IMR-90 (cell line): ENCODE results near the gene RAB3IL1. TPM values are rescaled to one million over a fixed set of nuclear protein-coding genes. Genes with fewer than 3 reads are reported as not detected.

ENCODE experiments used
- ATAC-seq: fragments of 200-7000 bp; cut with Tn5 transposase; 2 replicates; pipeline ENCODE4 v1.9.1; 2020; ENCODE audit warnings: low read depth, mild to moderate bottlenecking, moderate library complexity
- BruUV-seq: library from RNA; stranded (reverse); fragments of 400-500 nt; replicated peaks from 2 replicates; lab custom pipeline; 2021; lab: Mats Ljungman, UMichigan
- CTCF ChIA-PET: fragments of 300-600 bp; formaldehyde crosslinking; extraction: SDS; loops from one replicate; lab custom pipeline; 2021; ENCODE audit warnings: antibody characterized with exemption; lab: Yijun Ruan, JAX
- POLR2A ChIA-PET: fragments of 300-600 bp; sonication (Branson Sonifier 250); formaldehyde crosslinking; loops from one replicate; lab custom pipeline; 2022; ENCODE audit warnings: antibody characterized with exemption; ENCODE audit not compliant: unreplicated experiment; lab: Charles Lee
- DNase-seq: peaks from one replicate; pipeline ENCODE4 v3.0.0; 2013
- H2AFZ ChIP-seq: replicated peaks from 2 replicates; pipeline ENCODE3; 2013; ENCODE audit warnings: low read length, mild to moderate bottlenecking; ENCODE audit not compliant: poor library complexity
- H2AK5ac ChIP-seq: 2 replicates; pipeline ENCODE4 v1.6.1; 2013; ENCODE audit warnings: low read depth, low read length, inconsistent platforms
- H2AK9ac ChIP-seq: replicated peaks from 2 replicates; pipeline ENCODE3; 2013; ENCODE audit warnings: mild to moderate bottlenecking, low read depth, low read length, moderate library complexity; ENCODE audit not compliant: poor library complexity
- H2BK120ac ChIP-seq: 2 replicates; pipeline ENCODE4 v1.6.1; 2013; ENCODE audit warnings: low read depth, low read length, inconsistent platforms
- H2BK15ac ChIP-seq: 3 replicates; pipeline ENCODE4 v1.6.1; 2013; ENCODE audit warnings: low read depth, low read length, inconsistent platforms
- H2BK20ac ChIP-seq: 2 replicates; pipeline ENCODE4 v1.6.1; 2013; ENCODE audit warnings: low read depth, mild to moderate bottlenecking, inconsistent platforms, low read length, moderate library complexity
- H2BK5ac ChIP-seq: 2 replicates; pipeline ENCODE4 v1.6.1; 2013; ENCODE audit warnings: mild to moderate bottlenecking, low read depth, low read length, inconsistent platforms; ENCODE audit not compliant: poor library complexity, severe bottlenecking
- H3K14ac ChIP-seq: replicated peaks from 2 replicates; pipeline ENCODE4 v1.6.1; 2013; ENCODE audit warnings: low read depth, low read length, inconsistent platforms
- H3K18ac ChIP-seq: 2 replicates; pipeline ENCODE4 v1.6.1; 2013; ENCODE audit warnings: low read depth, low read length, control low read depth
- H3K23ac ChIP-seq: 2 replicates; pipeline ENCODE4 v1.6.1; 2013; ENCODE audit warnings: low read depth, low read length, inconsistent platforms
- H3K27ac ChIP-seq: 2 replicates; pipeline ENCODE4 v1.5.1; 2013; ENCODE audit warnings: mild to moderate bottlenecking, control low read depth, low read length; ENCODE audit not compliant: insufficient read depth
- H3K27me3 ChIP-seq: 2 replicates; pipeline ENCODE4 v1.6.1; 2013; ENCODE audit warnings: low read length; ENCODE audit not compliant: control insufficient read depth, insufficient read depth
- H3K36me3 ChIP-seq: 2 replicates; pipeline ENCODE4 v1.6.1; 2013; ENCODE audit warnings: low read length, mixed read lengths; ENCODE audit not compliant: control insufficient read depth, insufficient read depth
- H3K4ac ChIP-seq: 2 replicates; pipeline ENCODE4 v1.6.1; 2013; ENCODE audit warnings: low read depth, low read length, inconsistent platforms
- H3K4me1 ChIP-seq: 2 replicates; pipeline ENCODE4 v1.6.1; 2013; ENCODE audit warnings: low read length, mixed read lengths; ENCODE audit not compliant: control insufficient read depth, insufficient read depth
- H3K4me2 ChIP-seq: 2 replicates; pipeline ENCODE4 v1.6.1; 2013; ENCODE audit warnings: low read depth, mild to moderate bottlenecking, control low read depth, low read length, moderate library complexity
- H3K4me3 ChIP-seq: 2 replicates; pipeline ENCODE4 v1.5.1; 2013; ENCODE audit warnings: low read depth, mild to moderate bottlenecking, control low read depth, low read length, moderate library complexity; ENCODE audit not compliant: insufficient read depth
- H3K56ac ChIP-seq: 2 replicates; pipeline ENCODE4 v1.6.1; 2013; ENCODE audit warnings: low read length, inconsistent platforms; ENCODE audit not compliant: insufficient read depth; ENCODE audit errors: extremely low read depth
- H3K79me1 ChIP-seq, 2 experiments: 2 replicates each; pipeline ENCODE4 v1.6.1; 2013; ENCODE audit warnings: low read length in 2 of 2, inconsistent platforms in 1 of 2, low read depth in 1 of 2
- H3K9ac ChIP-seq: 2 replicates; pipeline ENCODE4 v1.6.1; 2013; ENCODE audit warnings: low read depth, low read length, control low read depth
- H3K9me1 ChIP-seq: 2 replicates; pipeline ENCODE4 v1.6.1; 2013; ENCODE audit warnings: low read length, inconsistent platforms; ENCODE audit not compliant: insufficient read depth
- H3K9me3 ChIP-seq: 2 replicates; pipeline ENCODE4 v1.6.1; 2013; ENCODE audit warnings: low read length; ENCODE audit not compliant: control insufficient read depth, insufficient read depth
- H4K20me1 ChIP-seq: 2 replicates; pipeline ENCODE4 v1.6.1; 2013; ENCODE audit warnings: low read length, inconsistent platforms; ENCODE audit not compliant: insufficient read depth
- H4K5ac ChIP-seq: 2 replicates; pipeline ENCODE4 v1.6.1; 2013; ENCODE audit warnings: mild to moderate bottlenecking, low read depth, low read length, control low read depth
- H4K8ac ChIP-seq, 2 experiments: 2 replicates each; pipeline ENCODE4 v1.6.1; 2013; ENCODE audit warnings: low read depth in 2 of 2, low read length in 2 of 2, control low read depth in 1 of 2, inconsistent platforms in 1 of 2
- H4K91ac ChIP-seq: 2 replicates; pipeline ENCODE4 v1.6.1; 2013; ENCODE audit warnings: low read depth, low read length, inconsistent platforms; ENCODE audit not compliant: insufficient read depth
- CEBPB ChIP-seq: IDR thresholded peaks from 2 replicates; pipeline ENCODE4 v1.6.1; 2012; ENCODE audit warnings: low read depth, low read length, improper control_type of control experiment
- CHD1 ChIP-seq: IDR thresholded peaks from 2 replicates; pipeline ENCODE4 v1.6.1; 2012; ENCODE audit warnings: low read depth, low read length, improper control_type of control experiment
- FOS ChIP-seq: fragments of 150-350 bp; IDR thresholded peaks from 2 replicates; pipeline ENCODE4 v1.6.1; 2016; ENCODE audit warnings: low read depth, low read length
- MAZ ChIP-seq: IDR thresholded peaks from 2 replicates; pipeline ENCODE4 v1.6.1; 2012; ENCODE audit warnings: low read depth, mild to moderate bottlenecking, low read length, improper control_type of control experiment, moderate library complexity, borderline replicate concordance
- RCOR1 ChIP-seq: IDR thresholded peaks from 2 replicates; pipeline ENCODE4 v1.6.1; 2012; ENCODE audit warnings: mild to moderate bottlenecking, low read length, improper control_type of control experiment; ENCODE audit not compliant: insufficient replicate concordance
- SMC3 ChIP-seq: fragments of 150-350 bp; IDR thresholded peaks from 2 replicates; pipeline ENCODE4 v1.6.1; 2016; ENCODE audit warnings: low read depth, mild to moderate bottlenecking, antibody characterized with exemption, low read length, moderate library complexity
- WGBS, 2 experiments: methylation state at CpG; one replicate each; pipeline versions ENCODE4 v1.1.5 to v1.1.7; 2013; ENCODE audit warnings: missing lambda C conversion rate in 2 of 2; ENCODE audit not compliant: insufficient read length in 1 of 2; ENCODE audit errors: extremely low coverage in 2 of 2; 5-methylcytosine and 5-hydroxymethylcytosine counted together
- dilution Hi-C: fragments of 300-500 bp; cut with HindIII; formaldehyde crosslinking; loops from one replicate; pipeline ENCODE4 v1.14.3; 2018; ENCODE audit warnings: low sequenced_read_pairs; ENCODE audit not compliant: unreplicated experiment
- in situ Hi-C: fragments of 300-500 bp; cut with MboI; formaldehyde crosslinking; loops from 3 replicates; pipeline ENCODE4 v1.14.3; 2019; ENCODE audit warnings: low sequenced_read_pairs, inconsistent platforms, mixed read lengths
- intact Hi-C: fragments of 100-400 bp; cut with micrococcal nuclease; formaldehyde crosslinking; loops from 2 replicates; pipeline ENCODE4 v1.10.0; 2022
- polyA plus RNA-seq, 3 experiments: library from polyadenylated mRNA; depleted of rRNA; stranded (reverse); fragments of >200 nt; gene quantifications; 2 replicates each; pipeline ENCODE4 v1.2.3, GENCODE V29; 2012; ENCODE audit warnings: low replicate concordance in 1 of 3
- total RNA-seq: library from RNA; depleted of rRNA; stranded (reverse); fragments of >200 nt; gene quantifications from 2 replicates; pipeline ENCODE4 v1.2.3, GENCODE V29; 2012
- TF ChIP-seq, protein P1 (sequence below): conservative IDR thresholded peaks from 2 replicates; pipeline ENCODE4 v1.5.1; 2012; ENCODE audit warnings: mild to moderate bottlenecking, low read depth, low read length, improper control_type of control experiment

Gene RAB3IL1
- total and polyA plus RNA-seq, 2 of the 4 experiments (the other 2 are of a cell fraction): 0.72 to 1.9 TPM

DNA sequence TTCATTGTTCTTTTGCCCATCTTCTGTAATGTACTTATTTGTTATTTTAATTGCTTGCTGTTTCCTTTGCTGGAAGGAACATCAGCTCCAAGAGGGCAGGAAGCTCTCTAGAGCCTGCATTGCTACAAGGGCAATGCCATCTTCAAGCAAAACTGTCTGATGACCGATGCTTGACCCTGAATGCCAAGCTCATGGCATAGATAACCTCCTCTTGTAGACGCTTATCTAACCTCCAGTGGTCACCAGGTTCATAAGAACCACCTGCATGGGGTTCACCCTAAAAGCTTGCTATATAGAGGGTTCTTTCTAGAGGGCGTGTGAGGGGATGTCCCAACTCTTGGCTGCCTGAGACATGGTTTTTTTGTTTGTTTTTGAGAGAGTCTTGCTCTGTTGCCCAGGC is 42.5 kb downstream of the RAB3IL1 start:
- H2BK5ac ChIP-seq: no peak overlapping the region
- H3K4me1 ChIP-seq: peaks cover 2% of the 10 kb centered on the region
- ATAC-seq (no peak), DNase-seq (no peak)
- no peak for TF ChIP-seq MAZ
- no peak for TF ChIP-seq RCOR1
- no peak for TF ChIP-seq CEBPB
- no peak for TF ChIP-seq SMC3
- TF ChIP-seq, protein P1, sequence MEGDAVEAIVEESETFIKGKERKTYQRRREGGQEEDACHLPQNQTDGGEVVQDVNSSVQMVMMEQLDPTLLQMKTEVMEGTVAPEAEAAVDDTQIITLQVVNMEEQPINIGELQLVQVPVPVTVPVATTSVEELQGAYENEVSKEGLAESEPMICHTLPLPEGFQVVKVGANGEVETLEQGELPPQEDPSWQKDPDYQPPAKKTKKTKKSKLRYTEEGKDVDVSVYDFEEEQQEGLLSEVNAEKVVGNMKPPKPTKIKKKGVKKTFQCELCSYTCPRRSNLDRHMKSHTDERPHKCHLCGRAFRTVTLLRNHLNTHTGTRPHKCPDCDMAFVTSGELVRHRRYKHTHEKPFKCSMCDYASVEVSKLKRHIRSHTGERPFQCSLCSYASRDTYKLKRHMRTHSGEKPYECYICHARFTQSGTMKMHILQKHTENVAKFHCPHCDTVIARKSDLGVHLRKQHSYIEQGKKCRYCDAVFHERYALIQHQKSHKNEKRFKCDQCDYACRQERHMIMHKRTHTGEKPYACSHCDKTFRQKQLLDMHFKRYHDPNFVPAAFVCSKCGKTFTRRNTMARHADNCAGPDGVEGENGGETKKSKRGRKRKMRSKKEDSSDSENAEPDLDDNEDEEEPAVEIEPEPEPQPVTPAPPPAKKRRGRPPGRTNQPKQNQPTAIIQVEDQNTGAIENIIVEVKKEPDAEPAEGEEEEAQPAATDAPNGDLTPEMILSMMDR: no peak
- no peak for TF ChIP-seq FOS
- no peak for TF ChIP-seq CHD1
- H2AFZ ChIP-seq: no peak overlapping the region
- H2BK120ac ChIP-seq: no peak overlapping the region
- H4K20me1 ChIP-seq: peaks cover under 1% of the 10 kb centered on the region; the same call in 1 of the 2 replicates
- no CpG with 5 or more reads among the region's 3 CpGs for WGBS, 2 experiments
- H3K9ac ChIP-seq: no peak overlapping the region
- H2AK5ac ChIP-seq: no peak overlapping the region
- H2BK15ac ChIP-seq: no peak overlapping the region
- ChIA-PET POLR2A (interaction anchor here (0.6 kb wide), 1 partner anchor 231 kb away, joined by 4 read pairs; no protein-coding TSS in a partner anchor), CTCF (interaction anchor here (0.9 to 1.0 kb wide), 2 partner anchors 49 to 78 kb away, joined by 3 read pairs; no protein-coding TSS in a partner anchor)
- no peak overlapping the region for H4K91ac ChIP-seq
- H3K36me3 ChIP-seq: peaks cover 26% of the 10 kb centered on the region
- H3K9me3 ChIP-seq: no peaks in the 10 kb centered on the region
- intact Hi-C loops (loop anchor here (5.0 kb wide), 1 partner anchor 502 kb away; no protein-coding TSS in a partner anchor), dilution Hi-C loops (no loop called here), in situ Hi-C loops (loop anchor here (25.0 kb wide), 1 partner anchor 437 kb away; no protein-coding TSS in a partner anchor)
- no peak overlapping the region for H4K5ac ChIP-seq
- H4K8ac ChIP-seq: no peak overlapping the region
- H3K4ac ChIP-seq: no peak overlapping the region
- H2AK9ac ChIP-seq: peak overlapping the region; percentile 50
- H2BK20ac ChIP-seq: no peak overlapping the region
- no peak overlapping the region for H3K27ac ChIP-seq
- no peak overlapping the region for H3K4me2 ChIP-seq
- H3K4me3 ChIP-seq: no peak overlapping the region
- 0 out of 2 replicates have a peak, but pooled peaks cover 5% of the 10 kb centered on the region for H3K9me1 ChIP-seq
- H3K23ac ChIP-seq: no peak overlapping the region
- H3K27me3 ChIP-seq: no peaks in the 10 kb centered on the region
- BruUV-seq: no TSS peak
- no peak overlapping the region for H3K14ac ChIP-seq
- H3K18ac ChIP-seq: no peak overlapping the region
- H3K56ac ChIP-seq: no peak overlapping the region
- 0 out of 4 replicates have a peak, but pooled peaks cover 0 to 2% of the 10 kb centered on the region in 2 experiments for H3K79me1 ChIP-seq
